HG03439 (cell line): ENCODE measurements around the gene CD82.

Experiments
- ATAC-seq: cut with Tn5 transposase; IDR thresholded peaks from one replicate; pipeline ENCODE4 v1.9.1; 2021; ENCODE audit warnings: mild to moderate bottlenecking, moderate library complexity; ENCODE audit not compliant: unreplicated experiment

Gene CD82

DNA sequence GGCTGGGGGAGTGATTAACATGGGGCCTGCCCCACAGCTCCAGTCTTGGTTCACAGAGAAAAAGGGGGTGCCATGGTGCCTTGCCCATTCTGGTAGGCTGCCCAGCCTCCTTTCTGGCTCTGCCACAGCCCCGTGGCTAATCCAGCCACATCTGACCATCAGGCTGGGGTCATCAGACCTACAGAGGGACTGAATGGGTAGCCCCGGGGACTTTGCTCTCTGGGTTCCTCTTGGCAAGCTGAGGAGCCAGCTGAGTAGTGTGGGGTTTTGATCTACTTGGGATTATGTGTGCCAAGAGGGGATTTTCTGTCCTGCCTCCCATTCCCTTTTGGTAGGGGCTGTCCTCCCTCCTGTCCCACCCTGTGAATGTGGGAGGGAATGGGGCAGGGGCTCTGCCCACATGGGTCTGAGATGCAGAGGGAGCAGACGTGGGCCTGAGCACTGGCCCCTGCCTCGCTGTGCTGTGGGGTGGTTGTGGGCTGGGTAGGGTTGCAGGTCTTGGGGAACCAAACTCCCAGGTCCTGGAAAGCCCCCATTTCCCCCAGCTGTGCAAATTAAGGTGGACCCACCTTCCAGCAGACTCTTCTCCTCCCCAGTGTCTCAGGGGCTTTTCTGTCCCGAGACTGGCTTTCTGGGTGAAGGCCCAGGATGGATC is 32.0 kb downstream of the CD82 start:
- peak; percentile 4 for ATAC-seq

- ATAC-seq, result no peak
These were observed 33.4 kb downstream of the CD82 start for GRCh38 chr11:44598831-44599230.

DNA sequence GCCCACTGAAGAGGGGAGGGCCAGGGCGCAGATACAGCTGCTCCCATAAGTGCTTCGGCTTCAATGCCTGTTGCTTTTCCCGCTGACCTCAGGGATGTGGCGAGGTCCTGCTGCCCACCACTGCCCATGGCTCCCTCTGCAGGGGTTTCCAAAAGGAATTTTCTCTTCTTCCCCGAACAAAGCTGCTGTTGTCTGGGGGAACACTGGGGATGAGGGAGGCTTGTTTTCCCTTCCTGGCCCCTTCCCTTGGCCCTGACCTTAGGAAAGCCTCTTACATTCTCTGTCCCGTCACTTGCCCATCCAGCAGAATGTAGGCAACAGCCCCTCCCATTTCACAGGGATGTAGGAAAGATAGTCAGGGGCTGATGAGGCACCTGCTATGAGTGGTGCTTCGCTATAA is 34.8 kb downstream of the CD82 start:
- no peak for ATAC-seq

GRCh38 chr11:44600839-44601383 is 35.4 kb downstream of the CD82 start:
- no peak for ATAC-seq

GRCh38 chr11:44601471-44602370 is 36.3 kb downstream of the CD82 start:
- no peak for ATAC-seq

- no peak for ATAC-seq
These were observed 37.4 kb downstream of the CD82 start for GRCh38 chr11:44602891-44603310.

DNA sequence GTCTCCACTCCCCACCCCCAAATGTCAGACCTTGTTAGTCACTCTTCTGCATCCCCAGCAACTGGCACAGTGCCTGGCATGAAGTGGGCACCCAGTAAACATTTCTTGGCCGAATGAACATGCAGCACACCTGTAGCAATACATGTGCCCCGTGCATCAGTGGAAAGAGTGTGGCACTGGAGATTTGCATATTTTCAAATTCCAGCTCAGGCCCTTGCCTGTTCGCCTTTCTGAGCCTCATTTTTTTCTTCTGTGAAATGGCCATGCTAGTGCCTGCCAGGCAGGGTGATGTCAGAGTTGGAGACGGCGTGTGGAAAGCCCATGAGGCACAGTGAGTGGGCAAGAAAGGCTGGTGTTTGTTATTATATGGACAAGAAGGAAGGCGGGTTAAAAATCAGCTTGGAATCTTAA is 38.7 kb downstream of the CD82 start:
- no peak for ATAC-seq

GRCh38 chr11:44605068-44605708 is 39.7 kb downstream of the CD82 start:
- no peak for ATAC-seq

DNA sequence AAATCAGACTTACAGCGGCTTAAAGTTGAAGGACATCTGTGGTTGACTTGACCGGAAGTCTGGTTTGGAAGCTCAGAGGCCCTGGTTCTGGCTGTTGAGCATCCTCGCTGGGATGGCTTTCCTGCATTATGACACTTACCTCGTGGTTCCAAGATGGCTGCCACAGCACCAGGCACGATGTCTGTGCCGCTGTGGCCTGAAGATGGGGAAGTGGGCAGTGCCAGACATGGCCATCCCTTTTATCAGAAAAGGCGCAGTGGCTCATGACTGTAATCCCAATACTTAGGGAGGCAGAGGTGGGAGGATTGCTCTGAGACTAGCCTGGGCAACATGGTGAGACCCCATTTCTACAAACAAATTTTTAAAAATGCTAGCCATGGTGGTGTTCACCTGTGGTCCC is 40.5 kb downstream of the CD82 start:
- no peak for ATAC-seq

DNA sequence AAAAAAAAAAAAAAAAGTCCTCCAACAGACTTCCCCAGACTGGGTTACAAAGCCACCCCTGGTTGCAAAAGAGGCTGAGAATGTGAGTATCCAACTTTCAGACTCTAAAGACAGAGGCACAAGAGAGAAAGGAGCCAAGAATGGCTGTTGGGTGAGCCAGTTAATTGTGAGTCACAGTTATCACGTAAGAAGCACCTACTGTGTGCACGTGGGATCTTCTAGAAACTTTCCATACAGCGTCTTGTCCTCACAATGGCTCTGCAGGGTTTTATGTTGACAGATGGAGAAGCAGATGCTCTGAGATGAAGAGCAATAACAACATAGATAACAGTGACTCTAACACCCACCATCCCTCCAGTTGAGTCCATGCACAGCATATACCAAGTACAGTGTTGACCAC is 41.0 kb downstream of the CD82 start:
- ATAC-seq, result no peak

DNA sequence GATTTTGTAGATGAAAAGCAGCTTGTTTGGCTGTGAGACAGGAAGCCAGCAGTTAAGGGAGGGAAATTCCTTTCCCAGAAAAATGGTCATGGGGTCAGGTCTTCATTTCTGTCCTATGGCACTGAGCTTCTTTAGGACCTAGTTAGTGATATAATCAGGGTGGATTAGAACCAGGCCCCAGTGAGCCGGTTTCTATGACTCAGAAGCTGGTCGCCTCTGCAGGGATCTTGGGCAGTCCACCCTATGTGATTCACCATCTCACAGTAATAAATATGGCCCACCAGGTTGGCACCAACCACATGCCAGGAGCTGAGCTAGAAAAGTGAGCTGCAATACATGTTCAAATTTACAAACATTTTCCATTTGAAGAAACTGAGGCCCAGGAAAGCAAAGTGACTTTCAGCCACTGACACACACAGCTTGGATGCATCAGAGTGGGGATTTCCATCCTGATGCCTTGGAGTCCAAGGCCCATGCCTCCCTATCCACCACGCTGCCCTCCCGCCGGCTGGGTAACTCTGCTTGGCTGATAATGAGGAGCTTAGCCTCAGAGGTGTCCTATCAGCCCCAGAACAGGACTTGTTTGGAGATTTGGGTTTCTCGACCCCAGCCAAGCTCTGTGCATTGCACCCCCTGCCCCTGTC is 42.0 kb downstream of the CD82 start:
- ATAC-seq, result no peak

DNA sequence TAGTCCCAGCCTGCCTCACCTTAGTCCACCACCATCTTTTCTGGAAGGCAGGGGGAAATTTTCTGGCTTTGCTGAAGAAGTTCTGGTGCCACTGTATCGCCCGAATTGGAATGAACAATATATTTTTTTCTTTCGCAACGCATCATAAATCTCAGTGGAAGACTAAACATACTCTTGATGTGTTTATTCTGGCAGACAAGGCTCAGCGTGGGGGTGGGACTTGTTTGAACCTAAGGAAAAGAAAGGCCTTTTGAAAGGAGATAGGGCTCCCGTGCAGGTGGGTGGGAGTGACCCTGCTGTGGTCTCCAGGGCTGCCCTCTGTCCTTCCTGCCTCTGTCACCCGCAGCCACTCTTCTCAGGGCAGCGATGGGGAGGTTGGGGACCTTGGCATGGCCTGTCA is 42.5 kb downstream of the CD82 start:
- no peak for ATAC-seq

DNA sequence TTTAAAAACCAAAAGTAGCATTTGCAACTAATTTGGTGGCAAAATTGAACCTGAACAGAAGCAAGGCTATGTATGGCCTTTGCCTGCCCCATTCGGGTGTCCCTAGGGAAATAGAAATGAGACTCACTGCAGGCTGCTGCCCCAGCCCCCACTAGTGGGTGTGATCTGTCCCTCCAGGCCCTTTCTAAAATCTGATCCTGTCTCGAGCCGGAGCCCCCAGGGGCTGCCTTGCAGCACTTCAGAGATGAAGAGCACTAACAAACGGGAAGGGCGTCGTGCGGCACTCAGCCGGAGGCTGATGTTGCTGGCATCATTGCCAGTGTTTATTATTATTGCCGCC is 43.2 kb downstream of the CD82 start:
- ATAC-seq, result no peak

DNA sequence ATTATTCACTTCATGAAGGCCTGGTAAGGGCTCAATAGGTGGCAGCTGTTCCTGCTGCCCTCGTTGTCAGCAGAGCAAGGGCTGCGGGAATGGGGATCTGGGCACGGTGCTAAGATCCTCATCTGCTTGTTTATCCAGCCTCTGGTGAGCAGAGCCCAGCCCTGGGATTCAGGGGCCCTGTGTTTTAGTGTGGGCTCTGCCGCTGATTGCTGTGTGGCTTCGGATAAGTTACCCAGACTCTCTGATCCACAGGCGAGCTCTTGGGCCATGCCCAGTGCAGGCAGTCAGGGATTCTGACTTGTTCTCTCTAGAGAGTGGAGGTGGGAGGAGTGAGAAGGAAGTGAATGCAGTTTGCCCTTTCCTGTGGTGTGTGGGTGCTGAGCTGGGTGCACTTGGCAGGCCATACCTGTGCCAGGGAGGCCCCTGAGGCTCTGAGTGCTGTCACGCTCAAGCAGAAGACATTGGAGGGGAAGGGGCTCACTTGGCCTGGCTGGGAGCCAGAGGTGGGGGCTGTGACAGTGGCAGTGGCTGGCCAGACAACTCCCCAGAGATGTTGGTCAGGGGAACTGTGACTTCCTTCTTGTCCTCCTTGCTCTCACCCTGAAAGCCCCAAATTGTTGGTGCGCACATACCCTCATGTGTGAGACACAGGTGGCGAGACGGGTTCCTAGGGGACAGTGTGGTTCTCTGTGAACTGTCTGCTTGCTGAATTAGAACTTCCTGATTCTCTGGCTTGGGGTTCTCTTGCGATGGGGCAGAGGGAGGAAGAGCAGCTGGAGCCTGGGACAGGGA is 43.7 kb downstream of the CD82 start:
- peak; percentile 53 for ATAC-seq

DNA sequence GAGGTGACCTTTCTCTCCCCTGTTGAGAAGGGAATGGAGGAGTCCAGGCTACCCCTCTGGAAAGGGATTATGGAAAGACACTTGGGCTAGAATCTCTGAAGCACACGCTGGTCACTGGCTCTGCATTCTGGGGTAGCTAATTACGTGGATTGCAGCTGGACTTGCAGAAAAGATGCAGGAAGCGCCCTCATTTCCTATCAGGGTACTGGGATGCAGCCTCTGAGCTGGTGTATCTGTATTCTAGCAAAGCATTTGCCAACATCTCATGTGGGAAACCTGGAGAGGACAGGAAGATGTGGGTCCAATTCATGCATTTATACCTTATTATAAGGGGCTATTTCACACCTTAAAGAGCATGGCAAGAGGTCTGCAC is 44.3 kb downstream of the CD82 start:
- ATAC-seq, result no peak

DNA sequence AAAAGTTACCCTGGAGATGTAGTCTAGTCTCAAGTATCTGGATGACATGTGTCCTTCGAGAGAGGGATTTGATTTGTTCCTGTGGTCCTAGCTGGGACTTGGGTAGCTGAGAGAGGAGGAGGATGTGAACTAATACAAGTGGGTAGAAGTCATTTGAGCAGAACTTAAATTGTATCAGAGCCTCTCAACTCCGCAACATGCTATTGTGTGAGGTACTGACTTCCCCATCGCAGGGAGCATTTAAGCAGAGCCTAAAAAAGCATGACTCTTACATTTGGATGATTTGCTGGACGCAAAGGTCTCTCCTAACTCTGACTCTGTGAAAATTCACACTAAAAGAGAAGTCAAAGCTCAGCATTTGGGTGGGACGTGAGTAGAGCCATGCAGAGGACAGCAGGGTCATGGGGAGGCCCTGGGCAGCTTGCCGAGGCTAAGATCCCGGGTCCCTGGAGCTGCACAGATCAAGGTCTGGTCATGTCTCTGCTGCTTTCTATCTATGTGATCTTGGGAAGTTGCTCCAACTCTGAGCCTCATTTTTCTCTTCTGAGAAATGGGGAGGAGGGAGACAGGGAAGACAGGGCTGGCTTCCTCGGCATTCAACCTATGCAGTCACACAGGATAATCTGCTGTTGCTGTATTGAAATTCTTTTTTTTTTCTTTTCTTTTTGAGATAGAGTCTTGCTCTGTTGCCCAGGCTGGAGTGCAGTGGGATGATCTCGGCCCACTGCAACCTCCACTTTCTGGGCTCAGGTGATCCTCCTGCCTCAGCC is 44.9 kb downstream of the CD82 start:
- no peak for ATAC-seq

GRCh38 chr11:44611088-44611487 is 45.6 kb downstream of the CD82 start:
- ATAC-seq, result no peak

DNA sequence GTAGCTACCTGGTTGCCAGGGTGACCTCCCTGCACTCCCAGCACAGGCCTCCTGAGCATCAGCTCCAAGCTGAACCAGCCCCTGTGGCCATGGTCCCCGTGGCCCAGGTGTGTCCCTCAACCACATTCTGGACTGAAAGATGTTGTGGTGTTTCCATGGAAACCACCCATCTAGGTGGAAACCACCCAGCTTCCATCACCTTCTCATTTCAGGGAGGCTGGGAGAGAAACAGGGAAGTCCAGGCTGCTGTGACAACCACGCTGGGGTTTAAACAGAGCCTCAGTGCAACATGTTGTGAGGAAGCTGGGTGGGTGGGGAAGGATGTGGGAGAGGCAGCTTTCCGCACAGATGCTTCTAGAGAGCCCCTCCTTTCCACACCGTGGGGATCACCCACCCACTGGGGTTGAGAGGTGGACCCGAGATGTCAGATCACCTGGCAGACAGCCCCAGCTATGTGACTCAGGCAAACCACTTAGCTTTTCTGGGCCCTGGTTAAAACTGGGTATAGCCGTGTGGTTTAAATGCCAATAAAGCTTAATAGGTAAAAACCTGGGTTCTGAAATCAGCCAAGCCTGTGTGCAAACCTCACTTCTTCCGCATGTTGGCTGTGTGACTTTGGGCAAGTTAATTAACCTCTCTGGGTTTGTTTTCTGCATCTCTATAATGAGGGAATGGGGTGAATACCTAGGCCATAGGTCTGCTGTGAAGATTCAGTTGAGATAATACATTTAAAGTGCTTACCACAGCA is 46.4 kb downstream of the CD82 start:
- no peak for ATAC-seq

DNA sequence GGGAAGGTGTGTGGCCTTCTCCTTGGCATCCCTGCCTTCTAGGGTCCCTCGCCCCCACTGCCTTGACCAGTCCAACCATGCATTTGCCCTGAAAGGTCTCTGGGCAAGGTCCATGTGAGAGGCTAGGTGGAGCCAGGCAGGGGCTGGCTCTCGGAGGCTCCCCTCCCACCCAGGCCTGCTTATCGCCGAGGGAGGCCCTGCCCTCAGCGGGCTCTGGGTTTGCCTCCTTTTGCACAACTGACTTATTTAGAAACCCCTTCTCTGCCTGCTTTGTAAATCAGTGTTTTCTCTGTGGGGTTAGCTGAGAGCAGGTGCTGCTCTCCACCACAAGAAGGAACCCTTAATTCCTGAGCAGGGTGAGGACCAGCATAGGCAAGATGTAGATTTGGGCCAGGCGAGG is 47.7 kb downstream of the CD82 start:
- ATAC-seq, result no peak
